Stimulated activated CD4-positive, alpha-beta T cell treated with anti-CD3 and anti-CD28 coated beads, Interleukin-12 subunit alpha, Interleukin-12 subunit beta, amount 100 ng/mL, for 48 hours (primary cell): ENCODE measurements around the gene PLP2.
"Not testable (repeated sequence)": the region's sequence is repeated elsewhere in the genome, so short reads cannot be mapped to it uniquely, and the experiment has no call there.

Experiments
- DNase-seq, 3 donors: peaks; one replicate each; pipeline ENCODE4 v3.0.0-alpha.2; 2020; ENCODE audit warnings: low read depth in 2 of 3, low spot score in 1 of 3

Gene PLP2, protein sequence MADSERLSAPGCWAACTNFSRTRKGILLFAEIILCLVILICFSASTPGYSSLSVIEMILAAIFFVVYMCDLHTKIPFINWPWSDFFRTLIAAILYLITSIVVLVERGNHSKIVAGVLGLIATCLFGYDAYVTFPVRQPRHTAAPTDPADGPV

GRCh38 chrX:49171752-49172279 lies at the start of gene PLP2:
TSS of gene PLP2 (plus strand) at chrX:49171898. CDS start at chrX:49172001, 103 bp downstream.
- peak in 2 of 3 donors; percentile 62 to 64 for DNase-seq

- no peak for DNase-seq
These were observed 49.2 kb upstream of the PLP2 start for GRCh38 chrX:49122499-49122898.

DNA sequence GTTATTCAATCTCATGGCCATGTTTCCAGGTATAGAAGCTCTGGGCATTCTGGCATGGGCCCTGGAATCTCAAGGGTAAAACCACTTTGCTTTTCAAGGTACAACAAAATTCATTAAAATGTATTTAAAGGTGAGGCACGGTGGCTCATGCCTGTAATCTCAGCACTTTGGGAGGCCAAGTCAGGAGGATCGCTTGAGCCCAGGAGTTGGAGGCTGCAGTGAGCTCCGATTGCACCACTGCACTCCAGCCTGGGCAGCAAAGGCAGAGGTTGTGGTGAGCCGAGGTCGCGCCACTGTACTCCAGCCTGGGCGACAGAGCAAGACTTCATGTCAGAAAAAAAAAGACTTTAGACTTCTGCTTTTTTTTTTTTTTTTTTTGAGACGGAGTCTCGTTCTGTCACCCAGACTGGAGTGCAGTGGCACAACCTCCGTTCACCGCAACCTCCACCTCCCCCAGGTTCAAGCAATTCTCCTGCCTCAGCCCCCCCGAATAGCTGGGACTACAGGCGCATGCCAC lies 43.9 kb upstream of the PLP2 start:
- DNase-seq, result not testable (repeated sequence)

- DNase-seq, result no peak
These were observed 42.3 kb upstream of the PLP2 start for GRCh38 chrX:49129427-49129826.

DNA sequence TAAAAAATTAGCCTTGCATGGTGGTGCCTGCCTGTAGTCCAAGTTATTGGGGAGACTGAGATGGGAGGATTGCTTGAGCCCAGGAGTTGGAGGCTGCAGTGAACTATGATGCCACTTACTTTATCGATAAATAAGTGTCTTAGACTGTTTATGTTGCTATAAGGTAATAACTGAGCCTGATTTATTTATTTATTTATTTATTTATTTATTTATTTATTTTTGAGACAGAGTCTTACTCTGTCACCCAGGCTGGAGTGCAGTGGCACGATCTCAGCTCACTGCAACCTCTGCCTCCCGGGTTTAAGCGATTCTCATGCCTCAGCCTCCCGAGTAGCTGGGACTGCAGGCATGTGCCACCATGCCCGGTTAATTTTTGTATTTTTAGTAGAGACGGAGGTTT lies 39.4 kb upstream of the PLP2 start:
- not testable (repeated sequence) for DNase-seq

DNA sequence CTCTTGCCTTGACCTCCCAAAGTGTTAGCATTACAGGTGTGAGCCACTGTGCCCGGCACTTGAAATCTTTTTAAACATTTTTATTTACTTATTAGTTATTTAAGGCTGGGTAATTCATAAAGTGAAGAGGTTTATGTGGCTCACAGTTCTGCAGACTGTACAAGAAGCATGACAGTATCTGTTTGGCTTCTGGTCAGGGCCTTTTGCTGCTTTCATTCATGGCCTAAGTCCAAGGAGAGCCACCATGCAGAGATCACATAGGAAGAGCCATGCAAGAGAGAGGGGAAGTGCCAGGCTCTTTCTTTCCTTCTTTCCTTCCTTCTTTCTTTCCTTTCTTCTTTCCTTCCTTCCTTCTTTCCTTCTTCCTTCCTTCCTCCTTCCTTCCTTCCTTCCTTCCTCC lies 37.9 kb upstream of the PLP2 start:
- DNase-seq, result no peak

DNA sequence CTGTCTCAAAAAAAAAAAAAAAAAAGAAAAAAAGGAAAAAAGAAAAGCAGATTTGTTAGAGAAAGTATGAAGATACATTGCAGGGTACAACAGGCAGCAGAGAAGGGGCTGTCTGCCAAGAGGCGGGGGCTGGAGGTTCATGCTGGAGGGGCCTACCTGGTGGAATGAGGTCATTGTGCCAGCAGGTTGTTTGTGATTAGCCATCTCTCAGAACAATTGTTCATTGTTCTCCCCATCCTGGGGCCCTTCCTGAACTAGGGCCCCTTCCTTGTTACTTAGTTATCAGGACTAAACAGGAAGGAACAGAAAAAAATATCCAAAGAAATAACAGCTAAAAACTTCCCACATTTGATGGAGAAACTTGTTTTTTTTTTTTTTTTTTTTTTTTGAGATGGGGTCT lies 34.2 kb upstream of the PLP2 start:
- no peak for DNase-seq

DNA sequence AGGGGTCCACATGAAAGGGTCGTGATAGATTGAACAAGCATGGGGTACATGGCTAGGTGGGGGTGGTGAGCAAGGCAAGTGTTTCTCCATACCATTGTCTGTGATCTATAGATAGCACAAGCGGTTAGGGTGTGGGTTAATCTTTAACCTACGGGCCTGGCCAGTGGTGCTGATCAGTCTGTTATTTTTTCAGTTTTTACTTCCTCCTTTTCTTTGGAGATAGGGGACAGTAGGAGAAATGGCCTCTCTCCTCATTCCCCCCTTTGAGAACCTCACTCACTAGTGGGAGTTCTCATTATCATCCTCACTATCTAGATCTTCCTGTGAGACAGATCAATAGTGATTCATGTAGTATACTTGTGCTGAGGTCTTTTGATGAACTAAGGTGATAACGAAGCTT lies 32.0 kb upstream of the PLP2 start:
- no peak for DNase-seq

DNA sequence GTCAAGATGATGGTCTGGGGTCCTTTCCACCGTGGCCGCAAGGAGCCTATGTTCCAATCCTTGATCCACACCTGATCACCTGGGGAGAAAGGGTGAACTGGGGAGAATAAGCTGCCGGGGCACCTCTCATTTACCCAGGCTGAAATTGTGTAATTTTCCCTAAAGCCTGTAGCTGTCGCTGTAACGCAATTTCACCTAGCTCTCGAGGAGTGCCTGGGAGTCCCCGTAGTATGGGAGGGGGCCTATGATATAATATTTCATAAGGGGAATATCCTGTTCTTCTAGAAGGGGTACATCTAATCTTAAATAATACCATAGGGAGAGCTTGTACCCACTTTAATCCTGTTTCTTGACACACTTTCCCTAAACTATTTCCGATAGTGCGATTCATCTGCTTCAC lies 29.4 kb upstream of the PLP2 start:
- not testable (repeated sequence) for DNase-seq

GRCh38 chrX:49143154-49143553 lies 28.5 kb upstream of the PLP2 start:
- DNase-seq, result not testable (repeated sequence)

DNA sequence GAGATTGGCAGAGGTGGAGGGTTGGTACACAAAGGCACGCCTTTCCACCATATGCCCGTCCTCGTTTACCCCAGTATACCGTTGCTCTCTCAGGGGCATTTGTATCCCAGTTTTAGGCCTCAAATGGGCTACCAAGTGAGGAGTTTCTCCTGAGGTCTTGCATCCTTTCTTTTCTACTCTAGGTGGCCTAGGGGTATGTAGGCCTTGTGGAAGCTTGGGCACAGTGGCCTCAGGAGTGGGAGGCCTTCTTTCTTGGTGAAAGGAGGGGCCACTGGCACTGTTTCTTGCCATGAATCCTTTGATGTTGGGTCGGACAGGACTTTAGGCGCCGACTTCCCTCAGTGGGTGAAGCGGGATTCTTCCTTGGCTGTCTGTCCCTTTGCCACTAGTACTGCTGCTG lies 24.4 kb upstream of the PLP2 start:
- DNase-seq, result no peak

DNA sequence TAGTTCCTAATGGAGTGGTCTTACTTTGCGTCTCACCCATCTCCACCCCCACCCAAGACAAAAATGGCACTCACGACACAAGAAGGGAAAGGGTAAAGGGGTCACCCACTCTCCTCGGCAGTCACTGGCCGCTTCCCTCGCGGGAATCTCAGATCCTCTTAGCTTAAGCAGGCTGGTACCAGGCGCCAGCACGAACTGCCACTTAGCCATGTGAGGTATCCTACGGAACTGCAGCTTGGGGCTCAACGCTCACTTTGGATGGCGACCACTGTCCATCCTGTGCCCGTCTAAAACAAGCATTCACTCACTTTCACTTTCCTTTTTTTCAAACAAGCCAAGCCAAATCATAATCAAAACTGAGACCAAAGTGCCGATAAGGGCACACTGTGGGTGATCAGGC lies 23.8 kb upstream of the PLP2 start:
- no peak for DNase-seq

DNA sequence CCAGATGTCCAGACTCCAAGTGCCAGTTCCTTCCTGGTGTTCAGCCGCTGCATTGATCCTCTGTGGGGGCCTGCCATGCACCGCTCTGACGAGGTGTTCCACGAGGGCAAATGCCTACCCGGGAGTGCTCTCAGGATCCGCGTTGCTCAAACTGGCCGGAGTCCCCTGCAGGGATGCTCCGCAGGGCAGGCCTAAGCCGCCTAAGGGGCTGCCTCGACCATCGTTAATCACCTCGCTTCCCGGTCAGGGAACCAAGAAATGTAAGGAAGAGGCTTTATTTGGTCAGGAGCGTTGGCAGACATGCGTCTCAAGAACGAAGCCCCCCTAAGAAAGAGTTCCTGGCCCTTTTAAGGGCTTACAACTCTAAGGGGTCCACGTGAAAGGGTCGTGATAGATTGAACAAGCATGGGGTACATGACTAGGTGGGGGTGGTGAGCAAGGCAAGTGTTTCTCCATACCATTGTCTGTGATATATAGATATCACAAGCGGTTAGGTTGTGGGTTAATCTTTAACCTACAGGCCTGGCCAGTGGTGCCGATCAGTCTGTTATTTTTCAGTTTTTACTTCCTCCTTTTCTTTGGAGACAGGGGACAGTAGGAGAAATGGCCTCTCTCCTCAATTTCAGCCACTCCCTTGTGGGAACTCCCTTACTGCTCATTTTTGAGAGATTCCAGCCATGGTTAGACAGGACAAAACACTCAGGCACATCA lies 23.2 kb upstream of the PLP2 start:
- DNase-seq, result not testable (repeated sequence)

DNA sequence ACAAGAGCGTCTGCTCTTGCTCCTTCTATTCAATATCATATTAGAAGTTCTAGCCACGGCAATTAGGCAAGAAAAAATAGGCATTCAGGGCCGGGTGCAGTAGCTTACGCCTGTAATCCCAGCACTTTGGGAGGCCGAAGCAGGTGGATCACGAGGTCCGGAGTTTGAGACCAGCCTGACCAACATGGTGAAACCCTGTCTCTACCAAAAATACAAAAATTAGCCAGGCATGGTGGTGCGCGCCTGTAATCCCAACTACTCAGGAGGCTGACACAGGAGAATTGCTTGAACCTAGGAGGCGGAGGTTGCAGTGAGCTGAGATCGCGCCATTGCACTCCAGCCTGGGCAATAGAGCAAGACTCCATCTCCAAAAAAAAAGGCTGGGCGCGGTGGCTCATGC lies 22.4 kb upstream of the PLP2 start:
- DNase-seq, result not testable (repeated sequence)

- DNase-seq, result no peak
These were observed 18.2 kb upstream of the PLP2 start for GRCh38 chrX:49153467-49153866.

DNA sequence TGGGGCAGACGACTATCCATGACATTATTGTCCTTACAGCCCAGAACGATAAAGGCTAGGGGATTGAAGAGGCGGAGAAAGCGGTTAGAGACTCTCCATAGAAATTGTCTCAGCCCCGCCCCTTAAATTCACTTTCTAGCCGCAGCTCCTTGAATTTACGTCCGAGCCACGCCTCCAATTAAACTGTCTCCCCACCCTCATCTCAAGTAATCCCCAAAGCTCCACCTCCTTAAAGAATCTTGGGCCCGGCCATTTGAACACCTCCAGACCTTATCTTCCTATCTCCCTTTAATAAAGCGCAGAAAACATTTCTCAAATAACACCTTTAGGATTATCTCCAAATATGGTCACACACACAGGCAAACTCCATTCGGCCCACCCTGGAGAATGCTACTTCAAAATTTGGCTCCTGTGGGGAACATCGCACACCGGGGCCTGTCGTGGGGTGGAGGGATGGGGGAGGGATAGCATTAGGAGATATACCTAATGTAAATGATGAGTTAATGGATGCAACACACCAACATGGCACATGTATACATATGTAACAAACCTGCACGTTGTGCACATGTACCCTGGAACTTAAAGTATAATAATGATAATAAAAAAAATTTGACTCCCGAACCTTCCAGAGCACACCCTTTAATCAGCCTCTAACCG lies 16.3 kb upstream of the PLP2 start:
- DNase-seq, result peak in 1 of 3 donors; percentile 24

DNA sequence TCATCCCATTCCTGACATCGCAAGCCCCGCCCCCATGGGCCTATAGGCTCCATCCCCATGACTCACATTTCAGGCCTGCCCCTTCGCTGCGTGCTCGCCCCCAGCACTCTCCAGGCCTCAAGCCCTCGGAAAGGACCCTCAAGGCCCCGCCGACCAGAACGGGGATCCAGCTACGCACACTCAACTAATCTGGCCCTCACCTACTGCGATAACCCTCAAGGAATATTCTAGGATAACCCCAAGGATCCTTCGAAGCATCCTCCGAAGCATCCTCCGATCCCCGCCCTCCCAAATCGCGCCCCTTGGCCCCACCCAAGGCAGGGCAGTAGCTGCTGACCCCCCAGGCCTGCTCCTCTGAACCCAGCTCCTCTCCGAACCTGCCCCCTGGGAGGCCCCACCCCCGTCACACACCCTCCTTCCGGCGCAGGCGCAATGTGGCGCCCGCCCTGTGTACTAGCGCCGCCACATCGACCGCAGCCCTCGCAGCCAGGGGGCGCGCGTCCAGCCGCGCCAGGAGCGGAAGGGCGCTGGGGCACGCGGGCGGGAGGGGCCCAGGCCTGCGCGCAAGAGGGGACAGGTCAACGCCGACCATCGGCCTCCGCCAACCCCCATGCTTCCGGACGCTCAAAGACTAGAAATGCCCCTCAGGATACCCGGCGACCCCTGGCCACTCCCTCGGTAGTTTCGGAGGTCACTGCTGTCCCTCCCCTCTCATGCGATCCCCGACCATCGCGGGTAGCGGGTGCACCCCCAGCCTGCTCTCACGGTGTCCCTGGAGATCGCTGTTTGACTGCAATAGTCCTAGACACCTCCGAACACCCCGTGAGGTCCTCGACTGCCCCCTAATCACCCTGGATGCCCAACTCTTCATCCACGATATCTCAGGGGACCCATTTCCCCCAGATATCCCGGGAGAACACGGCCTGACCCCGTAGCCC lies 15.5 kb upstream of the PLP2 start:
- peak; percentile 66 to 75 (median 73) for DNase-seq

DNA sequence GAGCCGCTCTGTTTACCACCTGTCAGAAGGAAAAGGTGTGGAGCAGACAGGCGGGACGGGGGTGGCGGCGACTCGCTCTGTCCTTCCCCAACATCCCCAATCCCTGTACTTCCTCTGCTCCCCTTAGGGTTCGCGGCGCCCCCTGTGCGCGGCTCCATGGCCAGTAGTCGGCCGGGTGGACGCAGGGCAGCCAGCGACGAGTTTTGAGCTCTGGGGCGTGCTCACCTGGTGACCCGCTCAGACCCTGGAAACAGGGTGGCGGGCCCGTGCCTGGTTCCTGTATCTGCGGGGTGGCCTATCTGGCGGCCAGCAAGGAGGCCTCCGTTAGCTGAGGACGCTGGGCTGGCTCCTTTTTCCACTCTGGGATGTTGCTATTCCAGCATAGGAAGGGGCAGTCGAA lies 14.5 kb upstream of the PLP2 start:
- DNase-seq, result no peak

DNA sequence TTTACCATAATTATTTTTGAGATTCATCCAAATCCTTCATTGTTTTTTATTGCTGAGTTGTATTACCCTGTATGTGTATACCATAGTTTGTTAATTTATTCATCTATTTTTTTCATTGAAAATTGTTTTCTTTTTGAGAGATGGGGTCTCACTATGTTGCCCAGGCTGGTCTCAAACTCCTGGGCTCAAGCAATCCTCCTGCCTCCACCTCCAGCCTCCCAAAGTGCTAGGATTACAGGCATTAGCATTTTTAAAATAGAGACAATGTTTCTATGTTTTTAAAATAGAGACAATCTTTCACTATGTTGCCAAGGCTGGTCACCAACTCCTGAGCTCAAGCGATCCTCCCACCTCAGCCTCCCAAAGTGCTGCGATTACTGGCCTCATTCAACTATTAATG lies 10.8 kb upstream of the PLP2 start:
- no peak for DNase-seq

DNA sequence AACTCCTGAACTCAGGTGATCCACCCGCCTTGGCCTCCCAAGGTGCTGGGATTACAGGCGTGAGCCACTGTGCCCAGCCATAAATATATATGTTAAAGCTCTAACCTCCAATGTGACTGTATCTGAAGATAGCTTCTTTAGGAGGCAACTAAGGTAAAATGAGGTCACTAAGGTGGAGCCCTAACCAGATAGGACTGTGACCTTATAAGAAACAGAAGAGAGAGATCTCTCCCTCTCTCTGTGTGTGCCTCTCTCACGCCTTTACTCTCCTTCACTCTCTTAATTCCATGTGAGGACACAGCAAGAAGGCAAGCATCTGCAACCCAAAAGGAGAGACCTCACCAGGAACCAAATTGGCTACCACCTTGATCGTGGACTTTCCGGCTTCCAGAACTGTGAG lies 10.1 kb upstream of the PLP2 start:
- DNase-seq, result no peak

DNA sequence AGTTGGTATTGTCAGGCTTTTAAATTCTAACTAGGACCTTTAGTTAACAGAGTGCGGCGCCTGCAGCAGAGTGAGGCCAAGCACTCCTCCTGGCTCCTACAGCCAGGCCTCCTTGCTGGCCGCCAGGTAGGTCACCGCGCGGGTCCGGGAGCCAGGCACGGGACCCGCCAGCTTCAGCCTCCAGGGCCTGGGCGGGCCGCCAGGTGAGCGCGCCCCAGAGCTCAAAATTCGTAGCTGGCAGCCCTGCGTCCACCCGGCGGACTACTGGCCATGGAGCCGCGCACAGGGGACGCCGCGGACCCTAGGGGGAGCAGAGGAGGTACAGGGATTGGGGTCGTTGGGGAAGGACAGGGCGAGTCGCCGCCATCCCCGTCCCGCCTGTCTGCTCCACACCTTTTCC lies 9.1 kb upstream of the PLP2 start, which contains the start of gene MAGIX:
Gene MAGIX, plus strand, starts transcription at position 139 of the 400 bp plus-strand sequence. Its CDS starts 132 bp downstream, at position 271.
- DNase-seq, result no peak
